OCI-LY1 (cell line): ENCODE results near the gene LATS2.

ENCODE experiments used
- H2AFZ ChIP-seq: fragments of 200-600 bp; sonication (generic), shearing (Covaris generic); 2 replicates; pipeline ENCODE4 v1.6.0; 2014; ENCODE audit warnings: antibody characterized with exemption, mild to moderate bottlenecking, low read length
- H3F3A ChIP-seq: fragments of 200-600 bp; sonication (generic), shearing (Covaris generic); 2 replicates; pipeline ENCODE4 v1.6.0; 2014; ENCODE audit warnings: mild to moderate bottlenecking, antibody characterized with exemption, low read length, moderate library complexity; ENCODE audit not compliant: insufficient read depth
- H3K27ac ChIP-seq: fragments of 200-600 bp; sonication (generic); 2 replicates; pipeline ENCODE4 v1.5.1; 2014; ENCODE audit warnings: low read length, mixed run types, mild to moderate bottlenecking, low read depth; ENCODE audit not compliant: poor library complexity, severe bottlenecking
- H3K27me3 ChIP-seq: fragments of 200-600 bp; sonication (generic); 2 replicates; pipeline ENCODE4 v1.6.0; 2014; ENCODE audit warnings: antibody characterized with exemption, mild to moderate bottlenecking, low read length, moderate library complexity; ENCODE audit not compliant: insufficient read depth
- H3K36me3 ChIP-seq: fragments of 200-600 bp; sonication (generic); 2 replicates; pipeline ENCODE4 v1.6.1; 2014; ENCODE audit warnings: mild to moderate bottlenecking, antibody characterized with exemption, low read length, moderate library complexity, mixed read lengths; ENCODE audit not compliant: insufficient read depth
- H3K4me1 ChIP-seq: fragments of 200-600 bp; sonication (generic); 2 replicates; pipeline ENCODE4 v1.5.1; 2014; ENCODE audit warnings: mild to moderate bottlenecking, low read length, moderate library complexity; ENCODE audit not compliant: insufficient read depth, severe bottlenecking
- H3K4me2 ChIP-seq: fragments of 200-600 bp; sonication (generic), shearing (Covaris generic); 2 replicates; pipeline ENCODE4 v1.6.1; 2014; ENCODE audit warnings: low read length
- H3K4me3 ChIP-seq: fragments of 200-600 bp; sonication (generic); 2 replicates; pipeline ENCODE4 v1.5.1; 2014; ENCODE audit warnings: low read length, low read depth, mild to moderate bottlenecking, mixed read lengths; ENCODE audit not compliant: poor library complexity, severe bottlenecking
- H3K79me2 ChIP-seq: fragments of 200-600 bp; shearing (Covaris generic); 2 replicates; pipeline ENCODE4 v1.6.1; 2016; ENCODE audit warnings: mixed run types, low read length, mixed read lengths; ENCODE audit not compliant: insufficient read depth
- H3K9ac ChIP-seq: fragments of 200-600 bp; sonication (generic), shearing (Covaris generic); 2 replicates; pipeline ENCODE4 v1.6.1; 2014; ENCODE audit warnings: mild to moderate bottlenecking, low read length, mixed read lengths
- H3K9me2 ChIP-seq: fragments of 200-600 bp; sonication (generic), shearing (Covaris generic); 2 replicates; pipeline ENCODE4 v1.6.1; 2014; ENCODE audit warnings: low read depth, mild to moderate bottlenecking, low read length, mixed read lengths
- H3K9me3 ChIP-seq: fragments of 200-600 bp; shearing (Covaris generic); 2 replicates; pipeline ENCODE4 v1.6.1; 2014; ENCODE audit warnings: low read length, mixed read lengths
- H4K20me1 ChIP-seq: fragments of 200-600 bp; sonication (generic), shearing (Covaris generic); 2 replicates; pipeline ENCODE4 v1.6.0; 2016; ENCODE audit warnings: mild to moderate bottlenecking, low read length; ENCODE audit not compliant: insufficient read depth
- CTCF ChIP-seq: fragments of 200-600 bp; sonication (generic), shearing (Covaris generic); IDR thresholded peaks from 2 replicates; pipeline ENCODE4 v1.5.1; 2017; ENCODE audit warnings: mild to moderate bottlenecking, antibody characterized with exemption, low read length, moderate library complexity, mixed read lengths
- EZH2 ChIP-seq: fragments of 200-600 bp; sonication (generic), shearing (Covaris generic); IDR thresholded peaks from 2 replicates; pipeline ENCODE4 v1.8.0; 2017; ENCODE audit warnings: borderline replicate concordance, mixed run types, mild to moderate bottlenecking, antibody characterized with exemption, low read length, moderate library complexity, mixed read lengths

LATS2 gene

GRCh38 chr13:21061029-21061763 lies at the start of gene LATS2:
Gene LATS2 (minus strand): TSS chr13:21061586. CDS start chr13:21046026, 15,560 bp downstream.
- TF ChIP-seq CTCF (no peak), EZH2 (no peak)
- H3K36me3 ChIP-seq, result no peaks in the 10 kb centered on the region
- H3K27ac ChIP-seq, result no peak within 1 kb of the TSS
- no peaks in the 10 kb centered on the region for H3K79me2 ChIP-seq
- no peak within 1 kb of the TSS for H2AFZ ChIP-seq
- H4K20me1 ChIP-seq, result no peaks in the 10 kb centered on the region
- H3K9me2 ChIP-seq, result no peaks in the 10 kb centered on the region
- no peaks in the 10 kb centered on the region for H3F3A ChIP-seq
- no peak within 1 kb of the TSS for H3K9ac ChIP-seq
- no peak within 1 kb of the TSS for H3K4me3 ChIP-seq
- H3K9me3 ChIP-seq, result no peaks in the 10 kb centered on the region
- no peaks in the 10 kb centered on the region for H3K4me1 ChIP-seq
- no peaks in the 10 kb centered on the region for H3K27me3 ChIP-seq
- H3K4me2 ChIP-seq, result no peak within 1 kb of the TSS

- Histone ChIP-seq H3K9me3 (no peaks in the 10 kb centered on the region), H3K9ac (no peak overlapping the region), H3K4me2 (no peak overlapping the region), H3K4me1 (no peaks in the 10 kb centered on the region), H3K9me2 (no peaks in the 10 kb centered on the region), H3K4me3 (no peak overlapping the region), H3K27ac (no peak overlapping the region), H3F3A (no peaks in the 10 kb centered on the region), H3K27me3 (no peaks in the 10 kb centered on the region), H2AFZ (no peak overlapping the region), H3K79me2 (no peaks in the 10 kb centered on the region), H3K36me3 (no peaks in the 10 kb centered on the region), H4K20me1 (no peaks in the 10 kb centered on the region)
- TF ChIP-seq EZH2, result no peak
- TF ChIP-seq CTCF, result no peak
Observed at GRCh38 chr13:21109168-21109567, 47.8 kb upstream of the LATS2 start.

- H4K20me1 ChIP-seq, result no peaks in the 10 kb centered on the region
- H3K9me3 ChIP-seq, result no peaks in the 10 kb centered on the region
- no peaks in the 10 kb centered on the region for H3K4me1 ChIP-seq
- no peaks in the 10 kb centered on the region for H3K9me2 ChIP-seq
- no peak overlapping the region for H2AFZ ChIP-seq
- no peak overlapping the region for H3K27ac ChIP-seq
- no peak overlapping the region for H3K9ac ChIP-seq
- no peaks in the 10 kb centered on the region for H3K36me3 ChIP-seq
- no peaks in the 10 kb centered on the region for H3K79me2 ChIP-seq
- no peak overlapping the region for H3K4me3 ChIP-seq
- no peak overlapping the region for H3K4me2 ChIP-seq
- H3K27me3 ChIP-seq, result no peaks in the 10 kb centered on the region
- no peaks in the 10 kb centered on the region for H3F3A ChIP-seq
- TF ChIP-seq EZH2 (no peak), CTCF (no peak)
Observed at GRCh38 chr13:21106089-21106488, 44.7 kb upstream of the LATS2 start.
